ENCODE data around the gene GABRD. TPM values are rescaled to one million over a fixed set of nuclear protein-coding genes. Genes with fewer than 3 reads are reported as not detected.

Gene GABRD
- total RNA-seq, 1 donor from 2014 or later, result not detected

DNA sequence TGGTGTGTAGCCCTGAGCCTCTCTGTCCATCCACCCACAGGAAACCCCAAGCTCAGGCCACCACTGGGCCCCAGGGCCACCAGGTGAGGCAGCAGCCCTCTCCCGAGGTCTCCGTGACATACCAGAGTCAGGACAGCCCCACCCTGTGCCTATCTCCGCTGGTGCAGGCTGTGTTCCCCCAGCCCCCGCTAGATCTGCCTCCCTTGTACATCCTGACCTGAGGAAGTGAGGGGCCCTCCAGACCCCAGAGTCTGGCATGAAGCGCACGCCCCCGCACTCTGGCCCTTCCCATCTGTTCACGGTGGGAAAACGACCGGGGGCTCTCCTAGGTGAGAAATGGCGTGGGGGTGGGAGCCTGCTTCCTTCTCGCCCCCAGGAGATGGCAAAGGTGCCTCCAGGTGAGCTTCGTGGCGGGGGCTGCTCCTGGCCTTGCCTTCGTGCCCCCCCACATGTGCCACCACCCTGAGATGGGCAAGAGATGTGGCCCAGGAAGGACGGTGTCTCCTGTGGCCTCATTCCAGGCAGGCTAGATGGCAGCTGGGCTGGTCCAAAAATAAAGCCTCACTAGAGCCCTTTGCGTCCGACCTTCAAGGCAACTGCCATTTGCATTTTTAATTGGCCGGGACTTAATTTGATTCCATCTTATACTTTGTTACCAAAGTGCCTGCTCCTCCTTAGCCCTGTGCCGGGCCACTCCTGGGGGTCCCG lies 3.1 kb downstream of the GABRD start:
- Histone ChIP-seq H3K4me3 (ENCODE audit: low read depth, low read length) (no peak overlapping the region), H3K27me3 (ENCODE audit: control insufficient read depth, insufficient read depth, low read length) (peaks cover 82% of the 10 kb centered on the region), H3K36me3 (ENCODE audit: control insufficient read depth, insufficient read depth, low read length) (no peaks in the 10 kb centered on the region)
- DNase-seq (ENCODE audit: low read depth), result no peak
- TF ChIP-seq, protein P1, sequence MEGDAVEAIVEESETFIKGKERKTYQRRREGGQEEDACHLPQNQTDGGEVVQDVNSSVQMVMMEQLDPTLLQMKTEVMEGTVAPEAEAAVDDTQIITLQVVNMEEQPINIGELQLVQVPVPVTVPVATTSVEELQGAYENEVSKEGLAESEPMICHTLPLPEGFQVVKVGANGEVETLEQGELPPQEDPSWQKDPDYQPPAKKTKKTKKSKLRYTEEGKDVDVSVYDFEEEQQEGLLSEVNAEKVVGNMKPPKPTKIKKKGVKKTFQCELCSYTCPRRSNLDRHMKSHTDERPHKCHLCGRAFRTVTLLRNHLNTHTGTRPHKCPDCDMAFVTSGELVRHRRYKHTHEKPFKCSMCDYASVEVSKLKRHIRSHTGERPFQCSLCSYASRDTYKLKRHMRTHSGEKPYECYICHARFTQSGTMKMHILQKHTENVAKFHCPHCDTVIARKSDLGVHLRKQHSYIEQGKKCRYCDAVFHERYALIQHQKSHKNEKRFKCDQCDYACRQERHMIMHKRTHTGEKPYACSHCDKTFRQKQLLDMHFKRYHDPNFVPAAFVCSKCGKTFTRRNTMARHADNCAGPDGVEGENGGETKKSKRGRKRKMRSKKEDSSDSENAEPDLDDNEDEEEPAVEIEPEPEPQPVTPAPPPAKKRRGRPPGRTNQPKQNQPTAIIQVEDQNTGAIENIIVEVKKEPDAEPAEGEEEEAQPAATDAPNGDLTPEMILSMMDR (IDR thresholded peaks at IDR 0.05; ENCODE audit: insufficient read depth, low read length, poor library complexity, severe bottlenecking), result no peak

DNA sequence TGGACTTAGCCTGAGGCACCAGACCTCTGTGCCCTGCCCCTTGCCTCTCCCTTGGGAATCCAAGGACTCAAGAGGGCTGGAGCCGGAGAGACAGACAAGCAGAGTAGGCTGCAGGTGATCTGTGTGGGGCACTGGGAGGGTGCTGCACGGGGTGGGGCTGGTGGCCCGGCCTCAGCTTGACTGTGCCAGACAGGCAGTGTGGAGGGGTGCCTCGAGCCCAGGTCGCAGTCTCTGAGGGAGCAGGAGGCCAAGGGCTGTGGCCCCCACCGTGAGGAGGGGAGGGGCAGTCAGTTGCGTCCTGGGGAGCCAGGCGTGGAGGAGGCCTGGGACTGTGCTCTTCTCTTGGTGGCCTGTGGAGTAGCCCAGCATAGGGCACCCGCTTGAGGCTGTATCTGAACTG lies 4.0 kb downstream of the GABRD start:
- TF ChIP-seq, protein P1 (IDR thresholded peaks at IDR 0.05; ENCODE audit: insufficient read depth, low read length, poor library complexity, severe bottlenecking), result no peak
- no peak for DNase-seq (ENCODE audit: low read depth)
- peaks cover 78% of the 10 kb centered on the region for H3K27me3 ChIP-seq (ENCODE audit: control insufficient read depth, insufficient read depth, low read length)
- H3K4me3 ChIP-seq (ENCODE audit: low read depth, low read length), result no peak overlapping the region
- no peaks in the 10 kb centered on the region for H3K36me3 ChIP-seq (ENCODE audit: control insufficient read depth, insufficient read depth, low read length)

DNA sequence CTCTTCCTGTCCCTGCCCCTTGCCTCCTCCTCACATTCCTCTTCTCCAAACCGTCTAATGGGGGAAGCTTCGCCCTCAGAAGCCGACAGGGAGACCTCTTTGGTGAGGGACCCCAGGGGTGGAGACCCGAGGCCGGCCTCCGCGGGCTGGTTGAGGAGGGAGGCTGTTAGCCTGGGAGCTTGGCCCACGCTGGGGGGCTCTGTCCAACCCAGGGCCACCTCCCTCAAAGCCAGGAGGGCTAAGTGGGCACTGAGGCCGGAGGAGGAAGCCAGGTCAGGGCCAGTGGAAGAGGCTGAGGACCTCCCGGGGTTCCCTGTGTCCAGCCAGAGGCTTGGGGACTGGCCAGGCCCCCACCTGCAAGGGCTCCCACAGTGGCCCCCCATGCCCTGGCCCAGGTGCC lies 5.3 kb downstream of the GABRD start:
- DNase-seq (ENCODE audit: low read depth), result no peak
- Histone ChIP-seq H3K27me3 (ENCODE audit: control insufficient read depth, insufficient read depth, low read length) (peaks cover 68% of the 10 kb centered on the region), H3K4me3 (ENCODE audit: low read depth, low read length) (no peak overlapping the region), H3K36me3 (ENCODE audit: control insufficient read depth, insufficient read depth, low read length) (no peaks in the 10 kb centered on the region)
- TF ChIP-seq, protein P1 (IDR thresholded peaks at IDR 0.05; ENCODE audit: insufficient read depth, low read length, poor library complexity, severe bottlenecking), result no peak

DNA sequence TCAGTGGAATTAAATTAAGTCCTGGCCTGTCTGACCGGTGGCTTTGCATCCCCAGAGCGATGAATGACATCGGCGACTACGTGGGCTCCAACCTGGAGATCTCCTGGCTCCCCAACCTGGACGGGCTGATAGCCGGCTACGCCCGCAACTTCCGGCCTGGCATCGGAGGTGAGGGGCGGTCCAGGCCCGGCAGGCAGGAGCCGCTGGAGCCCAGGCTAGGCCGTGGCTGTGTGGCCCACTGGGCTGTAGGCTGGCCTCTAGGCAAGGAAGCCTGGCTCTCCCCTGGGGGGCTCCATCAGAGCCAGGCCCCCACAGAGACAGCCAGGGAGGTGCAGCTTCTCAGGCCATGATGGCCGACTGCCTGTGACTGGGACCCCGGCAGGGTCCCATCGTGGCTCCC lies 5.7 kb downstream of the GABRD start:
- DNase-seq (ENCODE audit: low read depth), result no peak
- H3K36me3 ChIP-seq (ENCODE audit: control insufficient read depth, insufficient read depth, low read length), result no peaks in the 10 kb centered on the region
- no peak overlapping the region for H3K4me3 ChIP-seq (ENCODE audit: low read depth, low read length)
- peaks cover 64% of the 10 kb centered on the region for H3K27me3 ChIP-seq (ENCODE audit: control insufficient read depth, insufficient read depth, low read length)
- TF ChIP-seq, protein P1 (IDR thresholded peaks at IDR 0.05; ENCODE audit: insufficient read depth, low read length, poor library complexity, severe bottlenecking), result no peak

DNA sequence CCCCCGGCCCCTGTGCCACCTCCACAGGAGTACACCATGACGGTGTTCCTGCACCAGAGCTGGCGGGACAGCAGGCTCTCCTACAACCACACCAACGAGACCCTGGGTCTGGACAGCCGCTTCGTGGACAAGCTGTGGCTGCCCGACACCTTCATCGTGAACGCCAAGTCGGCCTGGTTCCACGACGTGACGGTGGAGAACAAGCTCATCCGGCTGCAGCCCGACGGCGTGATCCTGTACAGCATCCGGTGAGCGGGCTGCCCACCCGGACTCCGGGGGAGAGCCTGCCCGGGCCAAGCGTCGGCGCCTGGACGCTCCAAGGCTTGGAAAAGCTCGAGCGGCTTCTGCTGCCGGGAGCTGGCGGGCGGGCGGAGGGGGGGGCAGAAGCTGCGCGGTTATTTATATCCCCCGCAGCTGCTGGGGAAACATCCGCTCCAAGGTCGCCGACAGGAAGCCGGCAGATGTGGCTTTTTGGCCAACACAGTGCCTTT lies 6.4 kb downstream of the GABRD start:
- TF ChIP-seq, protein P1 (IDR thresholded peaks at IDR 0.05; ENCODE audit: insufficient read depth, low read length, poor library complexity, severe bottlenecking), result no peak
- peaks cover 63% of the 10 kb centered on the region for H3K27me3 ChIP-seq (ENCODE audit: control insufficient read depth, insufficient read depth, low read length)
- H3K4me3 ChIP-seq (ENCODE audit: low read depth, low read length), result no peak overlapping the region
- no peaks in the 10 kb centered on the region for H3K36me3 ChIP-seq (ENCODE audit: control insufficient read depth, insufficient read depth, low read length)
- no peak for DNase-seq (ENCODE audit: low read depth)

Data from kidney epithelial cell (primary cell).